GM12874 (cell line): Measurements from ENCODE around the gene PAK5.

Source experiments
- TF ChIP-seq, protein P1 (sequence below): IDR thresholded peaks from 2 replicates; pipeline ENCODE4 v1.5.1; 2011; ENCODE audit warnings: low read depth, mild to moderate bottlenecking, control low read depth, low read length, moderate library complexity; ENCODE audit not compliant: insufficient read depth

Gene PAK5

DNA sequence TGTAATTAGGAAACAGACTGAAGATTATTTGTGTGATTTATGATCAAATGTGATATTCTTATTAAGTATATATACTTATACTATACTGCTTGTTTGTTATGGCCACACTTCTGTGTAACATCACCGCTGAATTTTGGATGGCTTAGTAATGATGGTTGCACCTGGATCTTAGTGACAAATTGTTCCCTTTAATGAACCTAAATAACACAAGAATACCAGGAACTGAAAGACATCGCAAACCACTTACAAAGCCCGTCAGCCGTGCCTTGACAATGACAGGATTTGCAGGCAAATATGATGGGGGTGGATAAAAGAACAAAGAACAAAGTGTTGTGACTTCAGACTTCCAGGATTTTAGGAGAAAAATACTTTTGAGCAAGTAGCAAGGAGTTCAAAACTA, 257.4 kb downstream of the PAK5 start:
- TF ChIP-seq, protein P1, sequence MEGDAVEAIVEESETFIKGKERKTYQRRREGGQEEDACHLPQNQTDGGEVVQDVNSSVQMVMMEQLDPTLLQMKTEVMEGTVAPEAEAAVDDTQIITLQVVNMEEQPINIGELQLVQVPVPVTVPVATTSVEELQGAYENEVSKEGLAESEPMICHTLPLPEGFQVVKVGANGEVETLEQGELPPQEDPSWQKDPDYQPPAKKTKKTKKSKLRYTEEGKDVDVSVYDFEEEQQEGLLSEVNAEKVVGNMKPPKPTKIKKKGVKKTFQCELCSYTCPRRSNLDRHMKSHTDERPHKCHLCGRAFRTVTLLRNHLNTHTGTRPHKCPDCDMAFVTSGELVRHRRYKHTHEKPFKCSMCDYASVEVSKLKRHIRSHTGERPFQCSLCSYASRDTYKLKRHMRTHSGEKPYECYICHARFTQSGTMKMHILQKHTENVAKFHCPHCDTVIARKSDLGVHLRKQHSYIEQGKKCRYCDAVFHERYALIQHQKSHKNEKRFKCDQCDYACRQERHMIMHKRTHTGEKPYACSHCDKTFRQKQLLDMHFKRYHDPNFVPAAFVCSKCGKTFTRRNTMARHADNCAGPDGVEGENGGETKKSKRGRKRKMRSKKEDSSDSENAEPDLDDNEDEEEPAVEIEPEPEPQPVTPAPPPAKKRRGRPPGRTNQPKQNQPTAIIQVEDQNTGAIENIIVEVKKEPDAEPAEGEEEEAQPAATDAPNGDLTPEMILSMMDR, result no peak

DNA sequence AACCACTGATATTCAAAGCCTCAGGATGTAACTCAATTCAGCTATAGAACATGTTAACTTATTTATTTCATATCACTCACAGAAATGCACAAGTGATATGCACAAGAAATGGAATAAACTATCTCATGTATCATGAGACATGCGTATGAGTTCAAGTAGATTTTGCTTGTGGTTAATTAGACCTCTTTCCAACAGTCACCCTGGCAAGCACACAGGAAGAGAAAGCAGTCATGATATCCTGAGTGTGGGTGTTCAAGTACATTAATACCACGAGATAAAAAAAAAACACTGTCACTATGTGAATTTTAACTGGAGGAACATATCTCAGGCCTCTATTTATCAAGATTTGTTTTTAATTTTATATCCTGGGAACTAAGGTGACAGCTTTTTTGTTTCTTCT, 260.3 kb downstream of the PAK5 start:
- TF ChIP-seq, protein P1, result no peak

DNA sequence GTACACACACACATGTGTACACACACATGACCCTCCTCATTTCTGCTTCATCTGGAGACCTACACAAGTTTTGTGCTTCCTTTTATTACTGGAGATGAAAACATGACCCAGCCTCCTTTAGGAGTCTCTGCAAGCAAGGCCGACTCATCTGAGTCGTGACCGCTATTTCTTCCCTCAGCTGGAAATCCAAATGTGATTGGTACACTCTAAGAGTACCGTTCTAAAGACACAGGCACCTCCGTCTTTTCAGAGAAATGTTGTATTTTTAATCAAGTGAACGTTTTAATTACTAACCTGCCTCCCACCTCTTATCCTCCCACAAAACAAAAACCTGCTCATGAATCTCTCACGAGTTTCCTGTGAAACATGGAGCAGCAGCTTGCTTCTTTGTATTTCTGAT, 261.5 kb downstream of the PAK5 start:
- TF ChIP-seq, protein P1, result no peak

DNA sequence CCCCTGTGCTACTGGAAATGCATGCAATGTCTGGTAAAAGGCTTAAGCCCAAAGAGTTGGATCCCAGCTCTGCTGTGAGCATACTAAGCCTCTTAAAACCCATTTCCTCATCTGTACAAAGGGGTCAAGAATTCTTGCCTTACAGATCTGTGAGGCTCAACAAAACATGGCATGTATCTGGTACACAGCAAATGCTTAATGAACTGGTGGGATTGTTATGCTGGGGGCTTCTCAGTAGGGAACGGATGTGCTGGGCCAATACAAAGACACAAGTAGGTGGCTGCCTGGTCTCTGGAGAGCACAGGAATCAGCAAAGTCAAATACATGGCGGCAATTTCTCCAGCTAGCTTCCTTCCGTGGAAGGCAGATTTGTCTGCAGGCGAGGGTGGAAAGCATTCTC, 262.2 kb downstream of the PAK5 start:
- TF ChIP-seq, protein P1, result no peak

DNA sequence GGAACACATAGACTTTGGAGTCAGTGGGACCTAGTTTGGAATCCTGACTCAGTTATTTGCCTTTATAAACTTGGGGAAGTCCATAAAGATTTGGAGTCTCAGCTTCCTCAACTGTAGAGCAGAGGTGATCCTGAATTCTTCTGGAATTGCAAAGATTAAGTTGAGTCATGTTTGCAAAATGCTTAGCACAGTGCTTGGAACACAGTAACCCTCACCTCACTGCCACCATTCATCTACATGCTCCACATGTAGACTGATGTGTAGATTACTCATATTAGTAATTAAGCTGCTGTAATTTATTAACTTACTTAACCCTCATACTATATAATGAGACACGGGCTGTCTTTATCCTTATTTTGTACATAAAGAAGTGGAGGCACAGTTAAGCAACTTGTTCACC, 263.0 kb downstream of the PAK5 start:
- TF ChIP-seq, protein P1, result no peak

DNA sequence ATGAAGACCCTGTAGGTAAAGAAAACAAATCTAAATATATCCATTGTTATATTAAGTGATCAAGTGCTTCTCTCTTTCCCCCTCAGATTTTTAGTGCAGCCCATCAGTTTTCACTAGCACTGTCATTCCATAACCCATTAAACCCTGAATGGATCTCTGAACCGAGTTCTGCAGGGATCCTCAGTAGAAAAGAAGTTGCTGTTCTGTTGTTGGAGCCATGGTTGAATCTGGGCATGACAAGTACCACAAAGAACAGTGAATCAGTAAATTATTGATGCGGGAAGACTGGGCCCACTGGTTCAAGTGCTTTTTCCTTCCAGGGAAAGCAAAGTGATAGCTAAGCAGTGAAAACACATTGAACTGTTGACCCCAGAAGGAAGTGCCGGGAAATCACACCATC, 264.1 kb downstream of the PAK5 start:
- TF ChIP-seq, protein P1, result no peak

DNA sequence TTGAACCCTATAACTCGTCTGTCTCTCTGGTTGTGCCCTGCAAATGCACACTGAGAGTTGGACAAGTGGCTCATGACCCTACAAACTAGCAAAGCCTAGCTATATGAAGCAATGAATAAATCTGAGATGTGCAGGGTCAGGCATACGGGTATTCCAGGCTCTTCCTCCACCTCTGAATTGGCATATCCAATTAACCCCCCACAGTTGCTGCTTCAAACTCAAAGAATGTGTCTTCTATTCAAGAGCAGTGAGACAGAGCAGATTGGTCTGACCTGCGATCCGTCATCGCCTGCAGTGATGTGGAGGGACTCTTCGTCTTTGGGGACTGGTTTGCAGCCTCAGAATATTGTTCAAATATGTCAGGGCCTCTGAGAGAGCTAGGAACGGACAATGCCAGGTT, 264.7 kb downstream of the PAK5 start:
- TF ChIP-seq, protein P1, result no peak

DNA sequence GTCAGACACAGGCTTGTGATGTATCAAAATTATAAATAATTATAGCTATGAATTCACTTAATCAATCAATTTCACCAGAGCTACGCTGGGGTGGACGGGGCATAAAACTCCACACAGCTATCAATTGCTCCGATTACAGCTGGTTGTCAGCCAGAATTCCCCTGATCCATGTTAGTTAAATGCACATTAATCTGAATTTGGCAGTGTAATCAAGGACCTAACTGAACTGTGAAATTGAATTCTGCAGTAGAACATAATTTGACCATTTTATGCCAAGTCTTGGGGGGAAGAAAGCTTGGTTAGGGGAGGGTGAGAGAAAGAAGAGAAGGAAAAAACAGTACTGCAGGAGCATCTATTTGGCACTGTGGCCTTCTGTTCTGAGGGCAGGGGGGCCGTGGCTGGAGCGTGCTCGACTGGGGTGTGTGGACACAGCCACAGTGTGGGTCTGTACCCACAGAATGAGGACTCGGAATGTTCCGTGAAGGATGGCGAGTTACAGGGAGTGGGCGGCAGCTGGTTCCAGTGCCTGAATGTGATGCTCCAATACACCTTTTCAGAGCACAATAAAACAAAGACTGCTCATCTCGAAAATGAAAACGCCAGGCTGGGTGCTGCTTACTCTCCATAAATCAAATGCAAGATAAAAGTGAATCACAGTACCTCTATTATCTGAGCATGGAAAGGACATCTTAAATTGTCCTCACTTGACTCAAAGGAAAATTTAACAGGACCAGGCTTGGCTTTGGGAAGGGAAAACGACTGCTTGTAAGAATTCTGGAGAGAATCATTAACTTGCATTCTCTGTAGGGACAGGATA, 265.3 kb downstream of the PAK5 start:
- TF ChIP-seq, protein P1, result no peak
